Measurements from ENCODE around the gene RAD54L.

Gene RAD54L

GRCh38 chr1:46254668-46255067 lies 7.1 kb downstream of the RAD54L start:
- Histone ChIP-seq H3K27ac (ENCODE audit: insufficient read depth, low read length, poor library complexity, severe bottlenecking) (no peak overlapping the region), H3K4me3 (ENCODE audit: insufficient read depth, low read depth, low read length, poor library complexity, severe bottlenecking) (no peak overlapping the region), H3K4me1 (ENCODE audit: control insufficient read depth, insufficient read depth, low read length, poor library complexity, severe bottlenecking) (no peaks in the 10 kb centered on the region), H3K36me3 (ENCODE audit: control insufficient read depth, insufficient read depth, low read length) (no peaks in the 10 kb centered on the region), H3K9me3 (ENCODE audit: control insufficient read depth, low read length) (no peaks in the 10 kb centered on the region), H3K27me3 (replicated peaks; ENCODE audit: control insufficient read depth, insufficient read depth, low read length, poor library complexity, severe bottlenecking) (no peaks in the 10 kb centered on the region)
- DNase-seq: no peak

- Histone ChIP-seq H3K9me3 (ENCODE audit: control insufficient read depth, low read length) (no peaks in the 10 kb centered on the region), H3K4me1 (ENCODE audit: control insufficient read depth, insufficient read depth, low read length, poor library complexity, severe bottlenecking) (no peaks in the 10 kb centered on the region), H3K27ac (ENCODE audit: insufficient read depth, low read length, poor library complexity, severe bottlenecking) (no peak overlapping the region), H3K27me3 (replicated peaks; ENCODE audit: control insufficient read depth, insufficient read depth, low read length, poor library complexity, severe bottlenecking) (no peaks in the 10 kb centered on the region), H3K4me3 (ENCODE audit: insufficient read depth, low read depth, low read length, poor library complexity, severe bottlenecking) (no peak overlapping the region), H3K36me3 (ENCODE audit: control insufficient read depth, insufficient read depth, low read length) (no peaks in the 10 kb centered on the region)
- DNase-seq: no peak
Observed at GRCh38 chr1:46256523-46256922, 9.0 kb downstream of the RAD54L start.

- Histone ChIP-seq H3K9me3 (ENCODE audit: control insufficient read depth, low read length) (no peaks in the 10 kb centered on the region), H3K4me3 (ENCODE audit: insufficient read depth, low read depth, low read length, poor library complexity, severe bottlenecking) (no peak overlapping the region), H3K27ac (ENCODE audit: insufficient read depth, low read length, poor library complexity, severe bottlenecking) (no peak overlapping the region), H3K27me3 (replicated peaks; ENCODE audit: control insufficient read depth, insufficient read depth, low read length, poor library complexity, severe bottlenecking) (no peaks in the 10 kb centered on the region), H3K36me3 (ENCODE audit: control insufficient read depth, insufficient read depth, low read length) (no peaks in the 10 kb centered on the region), H3K4me1 (ENCODE audit: control insufficient read depth, insufficient read depth, low read length, poor library complexity, severe bottlenecking) (no peaks in the 10 kb centered on the region)
- no peak for DNase-seq
Observed at GRCh38 chr1:46262508-46262907, 14.9 kb downstream of the RAD54L start.

- H3K4me3 ChIP-seq (ENCODE audit: insufficient read depth, low read depth, low read length, poor library complexity, severe bottlenecking): no peak overlapping the region
- no peaks in the 10 kb centered on the region for H3K27me3 ChIP-seq (replicated peaks; ENCODE audit: control insufficient read depth, insufficient read depth, low read length, poor library complexity, severe bottlenecking)
- H3K9me3 ChIP-seq (ENCODE audit: control insufficient read depth, low read length): no peaks in the 10 kb centered on the region
- no peak for DNase-seq
- no peak overlapping the region for H3K27ac ChIP-seq (ENCODE audit: insufficient read depth, low read length, poor library complexity, severe bottlenecking)
- H3K4me1 ChIP-seq (ENCODE audit: control insufficient read depth, insufficient read depth, low read length, poor library complexity, severe bottlenecking): no peaks in the 10 kb centered on the region
- no peaks in the 10 kb centered on the region for H3K36me3 ChIP-seq (ENCODE audit: control insufficient read depth, insufficient read depth, low read length)
Observed at GRCh38 chr1:46263146-46263545, 15.6 kb downstream of the RAD54L start.

- no peak overlapping the region for H3K27ac ChIP-seq (ENCODE audit: insufficient read depth, low read length, poor library complexity, severe bottlenecking)
- no peaks in the 10 kb centered on the region for H3K4me1 ChIP-seq (ENCODE audit: control insufficient read depth, insufficient read depth, low read length, poor library complexity, severe bottlenecking)
- H3K9me3 ChIP-seq (ENCODE audit: control insufficient read depth, low read length): no peaks in the 10 kb centered on the region
- DNase-seq: no peak
- no peak overlapping the region for H3K4me3 ChIP-seq (ENCODE audit: insufficient read depth, low read depth, low read length, poor library complexity, severe bottlenecking)
- H3K36me3 ChIP-seq (ENCODE audit: control insufficient read depth, insufficient read depth, low read length): no peaks in the 10 kb centered on the region
- H3K27me3 ChIP-seq (replicated peaks; ENCODE audit: control insufficient read depth, insufficient read depth, low read length, poor library complexity, severe bottlenecking): no peaks in the 10 kb centered on the region
Observed at GRCh38 chr1:46268578-46268977, 21.0 kb downstream of the RAD54L start.

GRCh38 chr1:46274225-46275029 lies 26.9 kb downstream of the RAD54L start:
- DNase-seq: no peak
- Histone ChIP-seq H3K4me3 (ENCODE audit: insufficient read depth, low read depth, low read length, poor library complexity, severe bottlenecking) (no peak overlapping the region), H3K27ac (ENCODE audit: insufficient read depth, low read length, poor library complexity, severe bottlenecking) (no peak overlapping the region), H3K27me3 (replicated peaks; ENCODE audit: control insufficient read depth, insufficient read depth, low read length, poor library complexity, severe bottlenecking) (no peaks in the 10 kb centered on the region), H3K4me1 (ENCODE audit: control insufficient read depth, insufficient read depth, low read length, poor library complexity, severe bottlenecking) (no peaks in the 10 kb centered on the region), H3K36me3 (ENCODE audit: control insufficient read depth, insufficient read depth, low read length) (peaks cover 5% of the 10 kb centered on the region), H3K9me3 (ENCODE audit: control insufficient read depth, low read length) (no peaks in the 10 kb centered on the region)

- no peak for DNase-seq
- no peak overlapping the region for H3K4me3 ChIP-seq (ENCODE audit: insufficient read depth, low read depth, low read length, poor library complexity, severe bottlenecking)
- no peaks in the 10 kb centered on the region for H3K27me3 ChIP-seq (replicated peaks; ENCODE audit: control insufficient read depth, insufficient read depth, low read length, poor library complexity, severe bottlenecking)
- H3K27ac ChIP-seq (ENCODE audit: insufficient read depth, low read length, poor library complexity, severe bottlenecking): no peak overlapping the region
- H3K9me3 ChIP-seq (ENCODE audit: control insufficient read depth, low read length): no peaks in the 10 kb centered on the region
- H3K36me3 ChIP-seq (ENCODE audit: control insufficient read depth, insufficient read depth, low read length): peaks cover 8% of the 10 kb centered on the region
- no peaks in the 10 kb centered on the region for H3K4me1 ChIP-seq (ENCODE audit: control insufficient read depth, insufficient read depth, low read length, poor library complexity, severe bottlenecking)
Observed at GRCh38 chr1:46275030-46275337, 27.4 kb downstream of the RAD54L start.

- H3K27me3 ChIP-seq (replicated peaks; ENCODE audit: control insufficient read depth, insufficient read depth, low read length, poor library complexity, severe bottlenecking): no peaks in the 10 kb centered on the region
- DNase-seq: no peak
- no peaks in the 10 kb centered on the region for H3K4me1 ChIP-seq (ENCODE audit: control insufficient read depth, insufficient read depth, low read length, poor library complexity, severe bottlenecking)
- no peaks in the 10 kb centered on the region for H3K9me3 ChIP-seq (ENCODE audit: control insufficient read depth, low read length)
- no peak overlapping the region for H3K27ac ChIP-seq (ENCODE audit: insufficient read depth, low read length, poor library complexity, severe bottlenecking)
- H3K4me3 ChIP-seq (ENCODE audit: insufficient read depth, low read depth, low read length, poor library complexity, severe bottlenecking): no peak overlapping the region
- peaks cover 17% of the 10 kb centered on the region for H3K36me3 ChIP-seq (ENCODE audit: control insufficient read depth, insufficient read depth, low read length)
Observed at GRCh38 chr1:46277658-46278373, 30.3 kb downstream of the RAD54L start.

- no peaks in the 10 kb centered on the region for H3K27me3 ChIP-seq (replicated peaks; ENCODE audit: control insufficient read depth, insufficient read depth, low read length, poor library complexity, severe bottlenecking)
- H3K4me3 ChIP-seq (ENCODE audit: insufficient read depth, low read depth, low read length, poor library complexity, severe bottlenecking): no peak overlapping the region
- no peak for DNase-seq
- peaks cover 17% of the 10 kb centered on the region for H3K36me3 ChIP-seq (ENCODE audit: control insufficient read depth, insufficient read depth, low read length)
- no peaks in the 10 kb centered on the region for H3K9me3 ChIP-seq (ENCODE audit: control insufficient read depth, low read length)
- no peaks in the 10 kb centered on the region for H3K4me1 ChIP-seq (ENCODE audit: control insufficient read depth, insufficient read depth, low read length, poor library complexity, severe bottlenecking)
- no peak overlapping the region for H3K27ac ChIP-seq (ENCODE audit: insufficient read depth, low read length, poor library complexity, severe bottlenecking)
Observed at GRCh38 chr1:46278807-46279206, 31.2 kb downstream of the RAD54L start.

- Histone ChIP-seq H3K4me1 (ENCODE audit: control insufficient read depth, insufficient read depth, low read length, poor library complexity, severe bottlenecking) (no peaks in the 10 kb centered on the region), H3K9me3 (ENCODE audit: control insufficient read depth, low read length) (no peaks in the 10 kb centered on the region), H3K36me3 (ENCODE audit: control insufficient read depth, insufficient read depth, low read length) (peaks cover 17% of the 10 kb centered on the region), H3K4me3 (ENCODE audit: insufficient read depth, low read depth, low read length, poor library complexity, severe bottlenecking) (no peak overlapping the region), H3K27me3 (replicated peaks; ENCODE audit: control insufficient read depth, insufficient read depth, low read length, poor library complexity, severe bottlenecking) (no peaks in the 10 kb centered on the region), H3K27ac (ENCODE audit: insufficient read depth, low read length, poor library complexity, severe bottlenecking) (no peak overlapping the region)
- DNase-seq: no peak
Observed at GRCh38 chr1:46280092-46280491, 32.5 kb downstream of the RAD54L start.

Data from effector memory CD4-positive, alpha-beta T cell (primary cell).